ENCODE measurements around the gene ZNF280B. TPM values are rescaled to one million over a fixed set of nuclear protein-coding genes. Genes with fewer than 3 reads are reported as not detected.
"Not testable (repeated sequence)": the region's sequence is repeated elsewhere in the genome, so short reads cannot be mapped to it uniquely, and the experiment has no call there.

Gene ZNF280B
- polyA plus RNA-seq, 1 donor from 2014 or later: 0.98 TPM

DNA sequence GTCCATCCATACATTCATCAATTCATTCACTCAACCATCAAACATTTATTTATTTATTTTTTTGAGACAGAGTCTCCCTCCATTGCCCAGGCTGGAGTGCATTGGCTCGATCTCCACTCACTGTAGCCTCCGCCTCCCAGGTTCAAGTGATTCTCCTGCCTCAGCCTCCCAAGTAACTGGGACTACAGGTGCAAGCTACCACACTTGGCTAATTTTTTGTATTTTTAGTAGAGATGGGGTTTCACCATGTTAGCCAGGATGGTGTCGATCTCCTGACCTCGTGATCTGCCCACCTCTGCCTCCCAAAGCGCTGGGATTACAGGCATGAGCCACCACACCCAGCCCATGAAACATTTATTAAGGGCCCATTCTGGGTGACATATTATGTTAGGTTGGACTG is 37.4 kb downstream of the ZNF280B start:
- not testable (repeated sequence) for H3K27me3 ChIP-seq (ENCODE audit: insufficient read depth, low read depth, low read length); H3F3A ChIP-seq (ENCODE audit: insufficient read depth, low read length, poor library complexity, severe bottlenecking); H3K27ac ChIP-seq (ENCODE audit: low read length)

GRCh38 chr22:22469527-22469926 is 39.0 kb downstream of the ZNF280B start:
- H3K27ac ChIP-seq (ENCODE audit: low read length): no peak overlapping the region
- TF ChIP-seq, protein P1, sequence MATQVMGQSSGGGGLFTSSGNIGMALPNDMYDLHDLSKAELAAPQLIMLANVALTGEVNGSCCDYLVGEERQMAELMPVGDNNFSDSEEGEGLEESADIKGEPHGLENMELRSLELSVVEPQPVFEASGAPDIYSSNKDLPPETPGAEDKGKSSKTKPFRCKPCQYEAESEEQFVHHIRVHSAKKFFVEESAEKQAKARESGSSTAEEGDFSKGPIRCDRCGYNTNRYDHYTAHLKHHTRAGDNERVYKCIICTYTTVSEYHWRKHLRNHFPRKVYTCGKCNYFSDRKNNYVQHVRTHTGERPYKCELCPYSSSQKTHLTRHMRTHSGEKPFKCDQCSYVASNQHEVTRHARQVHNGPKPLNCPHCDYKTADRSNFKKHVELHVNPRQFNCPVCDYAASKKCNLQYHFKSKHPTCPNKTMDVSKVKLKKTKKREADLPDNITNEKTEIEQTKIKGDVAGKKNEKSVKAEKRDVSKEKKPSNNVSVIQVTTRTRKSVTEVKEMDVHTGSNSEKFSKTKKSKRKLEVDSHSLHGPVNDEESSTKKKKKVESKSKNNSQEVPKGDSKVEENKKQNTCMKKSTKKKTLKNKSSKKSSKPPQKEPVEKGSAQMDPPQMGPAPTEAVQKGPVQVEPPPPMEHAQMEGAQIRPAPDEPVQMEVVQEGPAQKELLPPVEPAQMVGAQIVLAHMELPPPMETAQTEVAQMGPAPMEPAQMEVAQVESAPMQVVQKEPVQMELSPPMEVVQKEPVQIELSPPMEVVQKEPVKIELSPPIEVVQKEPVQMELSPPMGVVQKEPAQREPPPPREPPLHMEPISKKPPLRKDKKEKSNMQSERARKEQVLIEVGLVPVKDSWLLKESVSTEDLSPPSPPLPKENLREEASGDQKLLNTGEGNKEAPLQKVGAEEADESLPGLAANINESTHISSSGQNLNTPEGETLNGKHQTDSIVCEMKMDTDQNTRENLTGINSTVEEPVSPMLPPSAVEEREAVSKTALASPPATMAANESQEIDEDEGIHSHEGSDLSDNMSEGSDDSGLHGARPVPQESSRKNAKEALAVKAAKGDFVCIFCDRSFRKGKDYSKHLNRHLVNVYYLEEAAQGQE (IDR thresholded peaks at IDR 0.05; ENCODE audit: borderline replicate concordance): no peak
- no peak for TF ChIP-seq MXI1 (conservative IDR thresholded peaks at IDR 0.05; ENCODE audit: poor library complexity, severe bottlenecking)
- TF ChIP-seq EP300 (conservative IDR thresholded peaks at IDR 0.05; ENCODE audit: poor library complexity, severe bottlenecking): no peak
- TF ChIP-seq, protein P2, sequence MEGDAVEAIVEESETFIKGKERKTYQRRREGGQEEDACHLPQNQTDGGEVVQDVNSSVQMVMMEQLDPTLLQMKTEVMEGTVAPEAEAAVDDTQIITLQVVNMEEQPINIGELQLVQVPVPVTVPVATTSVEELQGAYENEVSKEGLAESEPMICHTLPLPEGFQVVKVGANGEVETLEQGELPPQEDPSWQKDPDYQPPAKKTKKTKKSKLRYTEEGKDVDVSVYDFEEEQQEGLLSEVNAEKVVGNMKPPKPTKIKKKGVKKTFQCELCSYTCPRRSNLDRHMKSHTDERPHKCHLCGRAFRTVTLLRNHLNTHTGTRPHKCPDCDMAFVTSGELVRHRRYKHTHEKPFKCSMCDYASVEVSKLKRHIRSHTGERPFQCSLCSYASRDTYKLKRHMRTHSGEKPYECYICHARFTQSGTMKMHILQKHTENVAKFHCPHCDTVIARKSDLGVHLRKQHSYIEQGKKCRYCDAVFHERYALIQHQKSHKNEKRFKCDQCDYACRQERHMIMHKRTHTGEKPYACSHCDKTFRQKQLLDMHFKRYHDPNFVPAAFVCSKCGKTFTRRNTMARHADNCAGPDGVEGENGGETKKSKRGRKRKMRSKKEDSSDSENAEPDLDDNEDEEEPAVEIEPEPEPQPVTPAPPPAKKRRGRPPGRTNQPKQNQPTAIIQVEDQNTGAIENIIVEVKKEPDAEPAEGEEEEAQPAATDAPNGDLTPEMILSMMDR (IDR thresholded peaks at IDR 0.05; ENCODE audit: poor library complexity, severe bottlenecking): no peak
- TF ChIP-seq RAD21 (conservative IDR thresholded peaks at IDR 0.05): no peak
- TF ChIP-seq TAF1 (IDR thresholded peaks at IDR 0.05; ENCODE audit: low read depth): no peak
- no peak for TF ChIP-seq SMC3 (conservative IDR thresholded peaks at IDR 0.05; ENCODE audit: poor library complexity)
- no peak for TF ChIP-seq POLR2AphosphoS5 (IDR thresholded peaks at IDR 0.05)
- no peak for TF ChIP-seq EZH2 (IDR thresholded peaks at IDR 0.05; ENCODE audit: borderline replicate concordance, insufficient read depth, low read length, poor library complexity, severe bottlenecking)
- no peaks in the 10 kb centered on the region for H4K20me1 ChIP-seq (ENCODE audit: insufficient read depth)
- no peak overlapping the region for H2AFZ ChIP-seq (ENCODE audit: low read depth, low read length)
- no peak overlapping the region for H3K4me3 ChIP-seq (ENCODE audit: low read length)
- no peak overlapping the region for H3K4me2 ChIP-seq (ENCODE audit: low read length)
- no peaks in the 10 kb centered on the region for H3K9me2 ChIP-seq (ENCODE audit: insufficient read depth, low read length)
- no peaks in the 10 kb centered on the region for H3K36me3 ChIP-seq (ENCODE audit: insufficient read depth, low read length)
- H3F3A ChIP-seq (ENCODE audit: insufficient read depth, low read length, poor library complexity, severe bottlenecking): no peaks in the 10 kb centered on the region
- no peaks in the 10 kb centered on the region for H3K9me3 ChIP-seq (ENCODE audit: low read length)
- H3K79me2 ChIP-seq (replicated peaks; ENCODE audit: insufficient read depth, low read length): no peaks in the 10 kb centered on the region
- H3K9ac ChIP-seq (ENCODE audit: low read length): no peak overlapping the region
- H3K27me3 ChIP-seq (ENCODE audit: insufficient read depth, low read depth, low read length): no peaks in the 10 kb centered on the region

More for the DNA sequence above, 37.4 kb downstream of the ZNF280B start:
- H3K4me2 ChIP-seq (ENCODE audit: low read length); H4K20me1 ChIP-seq (ENCODE audit: insufficient read depth); H2AFZ ChIP-seq (ENCODE audit: low read depth, low read length); H3K4me3 ChIP-seq (ENCODE audit: low read length); H3K9ac ChIP-seq (ENCODE audit: low read length); H3K9me3 ChIP-seq (ENCODE audit: low read length); H3K79me2 ChIP-seq (replicated peaks; ENCODE audit: insufficient read depth, low read length); H3K36me3 ChIP-seq (ENCODE audit: insufficient read depth, low read length); H3K9me2 ChIP-seq (ENCODE audit: insufficient read depth, low read length): not testable (repeated sequence)

DNA sequence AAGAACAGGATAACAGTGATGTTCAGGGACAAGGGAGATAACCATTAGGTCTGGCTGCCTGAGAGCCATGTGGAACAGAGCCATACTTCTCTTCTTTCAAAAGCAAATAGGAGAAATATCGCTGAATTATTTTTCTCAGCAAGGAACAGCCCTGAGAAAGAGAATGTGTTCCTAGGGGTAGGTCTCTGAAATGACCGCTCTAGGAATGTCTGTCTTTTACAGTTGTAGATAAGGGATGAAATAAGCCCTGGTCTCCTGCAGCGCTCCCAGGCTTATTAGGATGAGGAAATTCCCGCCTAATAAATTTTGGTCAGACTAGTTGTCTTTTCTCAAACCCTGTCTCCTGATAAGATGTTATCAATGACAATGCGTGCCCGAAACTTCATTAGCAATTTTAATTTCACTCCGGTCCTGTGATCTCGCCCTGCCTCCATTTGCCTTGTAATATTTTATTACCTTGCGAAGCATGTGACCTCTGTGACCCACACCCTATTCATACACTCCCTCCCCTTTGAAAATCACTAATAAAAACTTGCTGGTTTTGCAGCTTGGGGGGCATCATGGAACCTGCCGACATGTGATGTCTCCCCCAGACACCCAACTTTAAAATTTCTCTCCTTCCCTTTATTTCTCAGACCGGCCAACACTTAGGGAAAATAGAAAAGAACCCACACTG is 39.6 kb downstream of the ZNF280B start:
- H3K27ac ChIP-seq (ENCODE audit: low read length); H3K4me3 ChIP-seq (ENCODE audit: low read length); H2AFZ ChIP-seq (ENCODE audit: low read depth, low read length); H3K79me2 ChIP-seq (replicated peaks; ENCODE audit: insufficient read depth, low read length); H3K36me3 ChIP-seq (ENCODE audit: insufficient read depth, low read length); H3K9ac ChIP-seq (ENCODE audit: low read length); H3K27me3 ChIP-seq (ENCODE audit: insufficient read depth, low read depth, low read length); H3K9me3 ChIP-seq (ENCODE audit: low read length); H3K9me2 ChIP-seq (ENCODE audit: insufficient read depth, low read length); H3F3A ChIP-seq (ENCODE audit: insufficient read depth, low read length, poor library complexity, severe bottlenecking); H3K4me2 ChIP-seq (ENCODE audit: low read length); H4K20me1 ChIP-seq (ENCODE audit: insufficient read depth): not testable (repeated sequence)

Data from neural cell (in vitro differentiated cells).